C4-2B (cell line): ENCODE results near the gene HPS5.

Experiments used
- H3K27ac ChIP-seq: fragments of 450-650 bp; 2 replicates; pipeline ENCODE4 v1.5.1; 2017
- ZFX ChIP-seq: fragments of 450-650 bp; IDR thresholded peaks from 2 replicates; pipeline ENCODE4 v1.6.1; 2017
- TF ChIP-seq, protein P1 (sequence below): fragments of 450-650 bp; conservative IDR thresholded peaks from 2 replicates; pipeline ENCODE4 v1.5.1; 2017; ENCODE audit warnings: mild to moderate bottlenecking

HPS5 gene

DNA sequence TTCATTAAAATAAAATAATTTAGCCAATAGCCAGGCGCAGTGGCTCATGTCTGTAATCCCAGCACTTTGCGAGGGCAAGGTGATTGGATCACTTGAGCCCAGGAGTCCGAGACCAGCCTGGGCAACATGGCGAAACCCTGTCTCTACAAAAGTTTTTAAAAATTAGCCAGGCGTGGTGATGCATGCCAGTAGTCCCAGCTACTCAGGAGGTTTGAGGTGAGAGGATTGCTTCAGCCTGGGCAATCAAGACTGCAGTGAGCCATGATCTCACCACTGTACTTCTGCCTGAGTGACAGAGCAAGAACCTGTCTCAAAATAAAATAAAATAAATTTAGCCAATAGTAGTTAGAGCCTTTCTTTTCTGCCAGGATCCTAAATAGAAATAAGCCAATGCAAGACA, 12.2 kb downstream of the HPS5 start:
- H3K27ac ChIP-seq: no peak overlapping the region
- TF ChIP-seq, protein P1, sequence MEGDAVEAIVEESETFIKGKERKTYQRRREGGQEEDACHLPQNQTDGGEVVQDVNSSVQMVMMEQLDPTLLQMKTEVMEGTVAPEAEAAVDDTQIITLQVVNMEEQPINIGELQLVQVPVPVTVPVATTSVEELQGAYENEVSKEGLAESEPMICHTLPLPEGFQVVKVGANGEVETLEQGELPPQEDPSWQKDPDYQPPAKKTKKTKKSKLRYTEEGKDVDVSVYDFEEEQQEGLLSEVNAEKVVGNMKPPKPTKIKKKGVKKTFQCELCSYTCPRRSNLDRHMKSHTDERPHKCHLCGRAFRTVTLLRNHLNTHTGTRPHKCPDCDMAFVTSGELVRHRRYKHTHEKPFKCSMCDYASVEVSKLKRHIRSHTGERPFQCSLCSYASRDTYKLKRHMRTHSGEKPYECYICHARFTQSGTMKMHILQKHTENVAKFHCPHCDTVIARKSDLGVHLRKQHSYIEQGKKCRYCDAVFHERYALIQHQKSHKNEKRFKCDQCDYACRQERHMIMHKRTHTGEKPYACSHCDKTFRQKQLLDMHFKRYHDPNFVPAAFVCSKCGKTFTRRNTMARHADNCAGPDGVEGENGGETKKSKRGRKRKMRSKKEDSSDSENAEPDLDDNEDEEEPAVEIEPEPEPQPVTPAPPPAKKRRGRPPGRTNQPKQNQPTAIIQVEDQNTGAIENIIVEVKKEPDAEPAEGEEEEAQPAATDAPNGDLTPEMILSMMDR: no peak
- TF ChIP-seq ZFX: no peak

DNA sequence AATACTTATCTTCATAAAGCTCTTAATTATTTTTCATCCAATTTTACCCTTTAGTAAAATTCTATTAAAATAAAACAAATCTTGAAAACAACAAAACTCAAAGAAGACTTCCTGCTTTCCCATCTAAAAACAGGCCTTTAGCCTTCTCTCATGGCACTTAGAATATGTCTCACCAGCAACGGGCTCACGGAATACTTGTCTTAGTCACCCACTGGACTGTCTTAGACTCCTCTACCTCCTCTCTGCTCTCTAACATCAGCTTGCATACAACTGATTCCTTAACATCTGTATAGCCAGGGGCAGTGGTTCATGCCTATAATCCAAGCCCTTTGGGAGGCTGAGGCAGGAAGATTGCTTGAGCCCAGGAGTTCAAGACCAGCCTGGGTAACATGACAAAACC, 13.7 kb downstream of the HPS5 start:
- no peak overlapping the region for H3K27ac ChIP-seq
- TF ChIP-seq, protein P1: no peak
- no peak for TF ChIP-seq ZFX

DNA sequence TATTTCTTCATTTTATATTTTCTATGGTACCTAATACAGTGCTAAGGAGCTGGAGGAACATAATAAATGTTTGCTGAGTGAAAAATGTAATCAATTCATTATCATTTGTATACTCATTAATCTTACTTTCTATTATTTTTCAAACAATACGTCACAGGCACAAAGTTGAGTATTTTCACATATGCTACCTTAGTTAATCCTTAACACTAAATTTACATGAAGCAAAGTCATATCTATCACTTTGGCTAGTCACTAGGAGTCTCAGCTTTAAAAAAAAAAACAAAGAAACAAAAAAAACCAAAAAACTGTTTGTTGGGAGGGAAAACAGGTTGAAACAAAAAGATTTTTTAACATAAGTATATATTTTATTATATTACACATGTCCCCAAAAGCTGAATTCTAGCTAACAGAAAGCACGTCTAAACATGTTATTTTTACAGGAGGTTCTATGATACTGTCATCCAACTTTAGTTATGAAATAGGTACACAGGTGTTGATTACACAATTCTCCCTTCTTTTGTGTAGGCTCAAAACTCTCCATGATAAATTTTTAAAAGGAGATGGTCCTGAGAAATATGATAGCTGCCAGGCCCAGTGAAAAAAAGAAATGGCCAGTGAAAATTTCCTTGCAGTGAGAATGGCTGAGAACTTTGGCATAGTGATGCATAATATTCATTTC, 14.3 kb downstream of the HPS5 start:
- no peak overlapping the region for H3K27ac ChIP-seq
- TF ChIP-seq, protein P1: no peak
- TF ChIP-seq ZFX: no peak

DNA sequence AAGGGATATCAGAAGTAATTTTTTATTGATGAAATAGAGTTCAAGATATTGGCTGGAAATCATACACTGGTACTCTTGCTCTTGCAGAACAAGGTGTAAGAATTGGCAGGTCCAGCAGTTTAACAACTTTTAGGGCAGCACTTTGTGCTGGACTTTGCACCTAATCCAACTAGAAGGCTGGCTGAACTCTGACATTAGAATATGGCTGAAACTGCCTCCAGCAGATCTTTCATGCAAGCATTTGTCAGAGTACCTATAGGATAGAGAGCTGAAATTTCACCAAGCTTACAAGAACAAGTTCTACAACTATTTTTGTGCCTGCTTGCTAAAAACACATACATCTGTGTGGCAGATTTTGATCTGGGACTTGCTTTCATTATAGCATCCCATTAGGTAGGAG, 17.2 kb downstream of the HPS5 start:
- TF ChIP-seq ZFX: no peak
- TF ChIP-seq, protein P1: no peak
- H3K27ac ChIP-seq: no peak overlapping the region

DNA sequence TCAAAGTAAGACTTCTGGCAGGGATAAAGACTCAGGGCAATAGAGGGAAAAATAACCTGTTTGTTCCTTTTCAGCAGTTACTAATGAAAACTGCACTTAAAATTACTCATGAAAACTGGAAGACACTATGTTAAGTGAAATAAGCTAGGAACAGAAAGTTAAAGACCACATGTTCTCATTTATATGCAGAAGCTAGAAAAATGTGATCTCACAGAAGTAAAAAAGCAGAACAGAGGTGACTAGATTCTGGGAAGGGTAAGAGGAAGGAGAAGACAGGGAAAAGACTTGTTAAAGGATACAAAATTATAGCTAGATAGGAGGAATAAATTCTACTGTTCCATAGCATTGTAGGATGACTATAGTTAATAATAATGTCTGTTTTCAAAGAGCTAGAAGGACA, 22.2 kb downstream of the HPS5 start:
- no peak overlapping the region for H3K27ac ChIP-seq
- TF ChIP-seq ZFX: no peak
- TF ChIP-seq, protein P1: no peak

DNA sequence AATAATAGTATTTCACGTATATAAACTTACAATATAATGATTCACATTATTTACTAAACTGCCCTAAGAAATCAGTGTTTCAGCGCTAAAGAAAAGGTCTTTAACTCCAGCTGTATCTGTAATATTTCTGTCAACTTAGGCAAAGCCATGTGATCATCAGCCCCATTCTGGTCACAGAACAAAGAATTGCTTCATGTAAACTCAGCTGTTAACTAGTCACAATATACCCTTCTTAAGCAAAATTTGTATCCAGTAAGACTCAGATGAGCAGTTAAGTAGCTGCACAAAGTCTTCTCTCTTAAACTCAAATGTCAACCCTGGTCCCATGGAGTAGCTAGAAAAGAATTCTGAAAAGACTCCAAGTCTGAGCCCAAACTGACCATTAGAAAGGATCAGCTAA, 26.6 kb downstream of the HPS5 start:
- TF ChIP-seq ZFX: no peak
- TF ChIP-seq, protein P1: no peak

DNA sequence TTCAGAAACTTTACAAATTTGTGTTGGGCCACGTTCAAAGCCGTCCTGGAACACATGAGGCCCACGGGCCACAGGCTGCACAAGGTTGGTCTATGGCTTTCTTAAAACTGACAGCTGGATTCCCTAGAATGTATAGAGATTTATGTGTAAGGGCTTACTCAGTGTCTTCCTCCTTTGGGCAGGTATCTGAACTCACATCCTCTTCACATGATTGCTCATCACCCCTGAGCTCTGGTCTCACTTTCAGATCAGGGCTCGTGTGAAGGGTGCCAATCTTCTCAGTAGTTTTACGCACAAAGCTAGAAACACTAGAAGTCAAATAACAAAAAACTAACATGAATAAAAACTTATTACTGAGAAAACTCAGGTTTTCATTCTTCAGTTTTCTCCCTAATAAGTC, 27.1 kb downstream of the HPS5 start:
- TF ChIP-seq ZFX: no peak
- TF ChIP-seq, protein P1: no peak
- H3K27ac ChIP-seq: no peak overlapping the region

More for the DNA sequence above, 26.6 kb downstream of the HPS5 start:
- H3K27ac ChIP-seq: no peak overlapping the region
